GM12872 (cell line): ENCODE results near the gene OR9Q1.

Experiments used
- CTCF ChIP-seq: IDR thresholded peaks from 3 replicates; pipeline ENCODE4 v1.5.1; 2011; ENCODE audit warnings: low read depth, mild to moderate bottlenecking, low read length, moderate library complexity; ENCODE audit not compliant: insufficient read depth

The OR9Q1 gene

GRCh38 chr11:58178444-58178843, 154.8 kb downstream of the OR9Q1 start:
- no peak for TF ChIP-seq CTCF

DNA sequence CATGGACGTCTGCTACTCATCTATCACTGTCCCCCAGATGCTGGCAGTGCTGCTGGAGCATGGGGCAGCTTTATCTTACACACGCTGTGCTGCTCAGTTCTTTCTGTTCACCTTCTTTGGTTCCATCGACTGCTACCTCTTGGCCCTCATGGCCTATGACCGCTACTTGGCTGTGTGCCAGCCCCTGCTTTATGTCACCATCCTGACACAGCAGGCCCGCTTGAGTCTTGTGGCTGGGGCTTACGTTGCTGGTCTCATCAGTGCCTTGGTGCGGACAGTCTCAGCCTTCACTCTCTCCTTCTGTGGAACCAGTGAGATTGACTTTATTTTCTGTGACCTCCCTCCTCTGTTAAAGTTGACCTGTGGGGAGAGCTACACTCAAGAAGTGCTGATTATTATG, 156.0 kb downstream of the OR9Q1 start:
- TF ChIP-seq CTCF, result no peak

DNA sequence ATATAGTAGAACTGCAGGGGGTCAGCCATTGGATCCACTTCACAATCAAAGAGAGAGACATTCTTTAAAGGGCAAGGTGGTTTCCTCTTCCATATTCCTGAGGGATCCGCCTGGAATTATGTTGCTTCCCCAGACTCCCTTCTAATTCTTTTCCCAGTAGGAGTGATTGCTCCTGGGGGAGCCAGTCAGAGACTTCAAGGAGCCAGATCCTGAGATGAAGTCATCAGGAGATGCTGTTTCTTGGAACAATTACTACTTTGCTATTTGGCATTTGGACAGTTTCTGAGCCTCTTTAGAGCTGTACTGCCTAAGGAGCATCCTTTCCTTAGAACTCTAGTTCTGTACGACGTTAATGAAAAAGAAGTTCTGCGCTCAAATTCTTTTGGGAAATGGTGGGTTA, 163.3 kb downstream of the OR9Q1 start:
- no peak for TF ChIP-seq CTCF

DNA sequence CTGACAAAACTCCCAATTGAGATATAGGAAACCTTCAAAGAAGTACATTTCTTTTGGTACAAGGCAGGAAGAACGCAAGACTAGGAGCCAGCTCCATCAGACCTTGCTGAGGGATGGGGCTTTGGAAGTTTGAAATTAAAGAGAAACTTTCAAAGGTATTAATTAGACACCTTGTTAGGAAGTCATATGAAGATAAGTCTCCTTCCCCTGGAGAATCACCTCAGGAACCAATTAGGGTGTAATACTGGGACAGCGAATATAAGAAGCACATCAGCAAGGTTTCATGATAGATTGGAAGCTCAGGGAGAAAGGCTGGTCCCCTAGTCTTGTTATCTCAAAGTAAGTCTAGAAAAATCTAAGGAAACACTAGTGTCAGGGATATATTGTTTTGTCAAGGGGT, 165.1 kb downstream of the OR9Q1 start, which contains the start of gene OR9Q2:
Gene OR9Q2 (plus strand): TSS at position 301 of the 400 bp plus-strand sequence. CDS start 1,421 bp downstream, outside the sequence.
- TF ChIP-seq CTCF, result no peak

DNA sequence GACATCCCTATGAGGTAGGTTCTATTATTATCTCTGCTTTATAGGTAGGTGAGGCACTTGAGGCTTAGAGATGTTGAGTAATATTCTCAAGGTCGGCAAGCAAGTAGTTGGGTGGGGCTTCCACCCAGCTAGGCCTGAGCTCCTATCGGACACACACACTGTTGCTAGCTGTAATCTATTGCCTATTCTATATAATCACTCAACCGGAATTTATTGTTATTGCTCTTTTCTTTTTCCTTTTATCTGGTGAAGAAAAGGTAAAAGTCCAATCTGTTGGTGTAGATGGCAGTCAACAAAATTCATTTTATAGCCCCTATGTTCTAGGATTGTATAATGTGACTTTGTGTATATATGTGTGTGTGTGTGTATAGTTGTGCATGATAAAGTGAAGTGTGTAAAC, 168.5 kb downstream of the OR9Q1 start:
- TF ChIP-seq CTCF, result no peak

GRCh38 chr11:58193391-58193790, 169.7 kb downstream of the OR9Q1 start:
- TF ChIP-seq CTCF, result no peak

GRCh38 chr11:58195939-58196338, 172.3 kb downstream of the OR9Q1 start:
- no peak for TF ChIP-seq CTCF

GRCh38 chr11:58199271-58199670, 175.6 kb downstream of the OR9Q1 start:
- no peak for TF ChIP-seq CTCF
